HEK293 (cell line): ENCODE results near the gene PER1.

ENCODE experiments used
- EGR2 ChIP-seq: fragments of 450-650 bp; formaldehyde crosslinking; IDR thresholded peaks from 2 replicates; pipeline ENCODE4 v1.5.1; 2016; ENCODE audit warnings: low read depth, missing biosample characterization, missing genetic modification characterization
- GLI4 ChIP-seq: fragments of 450-650 bp; formaldehyde crosslinking; IDR thresholded peaks from 2 replicates; pipeline ENCODE4 v1.5.1; 2016; ENCODE audit warnings: missing biosample characterization, missing genetic modification characterization
- GLIS2 ChIP-seq: fragments of 450-650 bp; formaldehyde crosslinking; IDR thresholded peaks from 2 replicates; pipeline ENCODE4 v1.5.1; 2016; ENCODE audit warnings: missing biosample characterization, missing genetic modification characterization
- KLF10 ChIP-seq: fragments of 450-650 bp; IDR thresholded peaks from 2 replicates; pipeline ENCODE4 v1.5.1; 2018; ENCODE audit warnings: missing biosample characterization, mild to moderate bottlenecking, missing genetic modification characterization
- KLF9 ChIP-seq: fragments of 450-650 bp; formaldehyde crosslinking; IDR thresholded peaks from 2 replicates; pipeline ENCODE4 v1.5.1; 2016; ENCODE audit warnings: missing biosample characterization, missing genetic modification characterization, low read depth
- MYNN ChIP-seq: fragments of 450-650 bp; formaldehyde crosslinking; IDR thresholded peaks from 2 replicates; pipeline ENCODE4 v1.5.1; 2016; ENCODE audit warnings: missing biosample characterization, missing genetic modification characterization, borderline replicate concordance
- MZF1 ChIP-seq: fragments of 450-650 bp; formaldehyde crosslinking; IDR thresholded peaks from 2 replicates; pipeline ENCODE4 v1.5.1; 2017; ENCODE audit warnings: missing biosample characterization, missing genetic modification characterization, borderline replicate concordance
- PRDM1 ChIP-seq: fragments of 450-650 bp; formaldehyde crosslinking; IDR thresholded peaks from 2 replicates; pipeline ENCODE4; 2016; ENCODE audit warnings: missing biosample characterization, missing genetic modification characterization
- ZNF112 ChIP-seq: fragments of 450-650 bp; formaldehyde crosslinking; IDR thresholded peaks from 2 replicates; pipeline ENCODE4 v1.5.0; 2017; ENCODE audit warnings: missing biosample characterization, missing genetic modification characterization
- ZNF133 ChIP-seq: fragments of 450-650 bp; formaldehyde crosslinking; IDR thresholded peaks from 2 replicates; pipeline ENCODE4 v1.5.1; 2016; ENCODE audit warnings: missing biosample characterization, missing genetic modification characterization
- ZNF146 ChIP-seq: fragments of 450-650 bp; formaldehyde crosslinking; IDR thresholded peaks from 2 replicates; pipeline ENCODE4 v1.5.1; 2016; ENCODE audit warnings: missing biosample characterization, missing genetic modification characterization
- ZNF175 ChIP-seq: fragments of 450-650 bp; formaldehyde crosslinking; IDR thresholded peaks from 2 replicates; pipeline ENCODE4 v1.5.1; 2016; ENCODE audit warnings: missing biosample characterization, missing genetic modification characterization
- ZNF248 ChIP-seq: fragments of 450-650 bp; formaldehyde crosslinking; IDR thresholded peaks from 2 replicates; pipeline ENCODE4 v1.5.1; 2017; ENCODE audit warnings: missing biosample characterization, missing genetic modification characterization
- ZNF404 ChIP-seq: fragments of 450-650 bp; formaldehyde crosslinking; IDR thresholded peaks from 2 replicates; pipeline ENCODE4 v1.5.1; 2017; ENCODE audit warnings: missing biosample characterization, missing genetic modification characterization
- ZNF544 ChIP-seq: fragments of 450-650 bp; formaldehyde crosslinking; IDR thresholded peaks from 2 replicates; pipeline ENCODE4 v1.5.0; 2017; ENCODE audit warnings: missing biosample characterization, missing genetic modification characterization
- ZNF596 ChIP-seq: fragments of 450-650 bp; IDR thresholded peaks from 2 replicates; pipeline ENCODE4 v1.5.0; 2018; ENCODE audit warnings: missing biosample characterization, mild to moderate bottlenecking, missing genetic modification characterization, moderate library complexity
- ZNF658 ChIP-seq: fragments of 450-650 bp; formaldehyde crosslinking; IDR thresholded peaks from 2 replicates; pipeline ENCODE4; 2016; ENCODE audit warnings: missing biosample characterization, missing genetic modification characterization
- ZNF785 ChIP-seq: fragments of 450-650 bp; formaldehyde crosslinking; IDR thresholded peaks from 2 replicates; pipeline ENCODE4 v1.5.1; 2016; ENCODE audit warnings: missing biosample characterization, missing genetic modification characterization
- ZNF791 ChIP-seq: fragments of 450-650 bp; formaldehyde crosslinking; IDR thresholded peaks from 2 replicates; pipeline ENCODE4 v1.5.1; 2016; ENCODE audit warnings: missing biosample characterization, missing genetic modification characterization
- TF ChIP-seq, protein P1 (sequence below): fragments of 450-650 bp; formaldehyde crosslinking; IDR thresholded peaks from 2 replicates; pipeline ENCODE4 v1.5.1; 2016; ENCODE audit warnings: missing biosample characterization, missing genetic modification characterization
- TF ChIP-seq, protein P2 (sequence below): fragments of 450-650 bp; formaldehyde crosslinking; IDR thresholded peaks from 2 replicates; pipeline ENCODE4 v1.5.1; 2017; ENCODE audit warnings: missing biosample characterization, missing genetic modification characterization
- TF ChIP-seq, protein P3 (sequence below): fragments of 450-650 bp; formaldehyde crosslinking; IDR thresholded peaks from 2 replicates; pipeline ENCODE4 v1.5.1; 2016; ENCODE audit warnings: missing biosample characterization, missing genetic modification characterization, borderline replicate concordance
- TF ChIP-seq, protein P4 (sequence below): fragments of 450-650 bp; formaldehyde crosslinking; IDR thresholded peaks from 2 replicates; pipeline ENCODE4 v1.5.1; 2017; ENCODE audit warnings: missing biosample characterization, missing genetic modification characterization
- TF ChIP-seq, protein P5 (sequence below): fragments of 450-650 bp; formaldehyde crosslinking; IDR thresholded peaks from 2 replicates; pipeline ENCODE4 v1.5.1; 2017; ENCODE audit warnings: missing biosample characterization, missing genetic modification characterization

The PER1 gene

DNA sequence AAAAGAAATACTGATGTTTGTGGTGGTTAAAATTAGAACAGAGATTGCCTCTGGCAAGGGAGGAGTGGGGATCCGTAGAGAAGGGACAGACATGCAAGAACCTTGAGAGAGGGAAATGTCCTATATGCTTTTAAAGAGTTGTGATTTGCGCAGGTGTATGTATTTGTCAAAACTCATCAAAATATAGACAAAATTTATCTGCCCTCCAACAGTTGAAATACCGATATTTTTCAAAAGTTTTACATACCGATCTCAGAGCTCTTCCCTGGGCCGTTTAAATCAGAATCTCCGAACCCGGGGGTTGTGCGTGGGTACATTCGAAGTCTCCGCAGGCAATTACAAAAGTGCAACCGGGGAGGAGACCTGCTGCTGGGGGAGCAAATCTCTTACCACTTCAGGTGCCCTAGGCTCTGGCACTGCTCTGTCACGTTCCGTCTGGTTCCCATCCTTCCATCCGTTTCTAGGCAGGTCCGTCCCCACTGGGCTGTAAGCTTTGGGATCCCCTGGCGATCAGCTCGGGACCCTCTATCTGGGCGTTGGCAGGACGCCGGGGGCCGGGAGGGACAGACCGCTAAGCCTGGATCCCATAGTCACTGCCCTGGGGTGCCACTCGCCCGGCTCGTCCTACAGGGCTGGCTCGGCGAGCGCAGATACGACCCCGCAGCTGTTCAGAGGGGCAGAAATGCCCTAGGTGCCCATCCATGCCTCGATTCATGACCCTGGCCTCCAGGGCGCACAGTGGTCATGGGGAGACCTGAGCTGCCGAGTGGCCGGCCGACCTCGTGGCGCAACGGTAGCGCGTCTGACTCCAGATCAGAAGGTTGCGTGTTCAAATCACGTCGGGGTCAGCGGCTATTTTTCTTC lies 33.6 kb upstream of the PER1 start (continued):
- TF ChIP-seq, protein P1, sequence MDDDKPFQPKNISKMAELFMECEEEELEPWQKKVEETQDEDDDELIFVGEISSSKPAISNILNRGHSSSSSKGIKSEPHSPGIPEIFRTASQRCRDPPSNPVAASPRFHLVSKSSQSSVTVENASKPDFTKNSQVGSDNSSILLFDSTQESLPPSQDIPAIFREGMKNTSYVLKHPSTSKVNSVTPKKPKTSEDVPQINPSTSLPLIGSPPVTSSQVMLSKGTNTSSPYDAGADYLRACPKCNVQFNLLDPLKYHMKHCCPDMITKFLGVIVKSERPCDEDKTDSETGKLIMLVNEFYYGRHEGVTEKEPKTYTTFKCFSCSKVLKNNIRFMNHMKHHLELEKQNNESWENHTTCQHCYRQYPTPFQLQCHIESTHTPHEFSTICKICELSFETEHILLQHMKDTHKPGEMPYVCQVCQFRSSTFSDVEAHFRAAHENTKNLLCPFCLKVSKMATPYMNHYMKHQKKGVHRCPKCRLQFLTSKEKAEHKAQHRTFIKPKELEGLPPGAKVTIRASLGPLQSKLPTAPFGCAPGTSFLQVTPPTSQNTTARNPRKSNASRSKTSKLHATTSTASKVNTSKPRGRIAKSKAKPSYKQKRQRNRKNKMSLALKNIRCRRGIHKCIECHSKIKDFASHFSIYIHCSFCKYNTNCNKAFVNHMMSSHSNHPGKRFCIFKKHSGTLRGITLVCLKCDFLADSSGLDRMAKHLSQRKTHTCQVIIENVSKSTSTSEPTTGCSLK (tag by site-specific recombination) = no peak
- TF ChIP-seq KLF9 (no peak), ZNF791 (tag by site-specific recombination) (no peak), ZNF404 (tag by site-specific recombination) (no peak), MYNN (tag by site-specific recombination) (no peak), ZNF112 (no peak), ZNF146 (tag by site-specific recombination) (no peak), KLF10 (tag by site-specific recombination) (0 out of 2 replicates have a peak, but pooled peaks have one; percentile 24), GLI4 (tag by site-specific recombination) (no peak), EGR2 (tag by site-specific recombination) (no peak; the same call in 1 of the 2 replicates), ZNF248 (tag by site-specific recombination) (no peak), GLIS2 (peak; percentile 85), ZNF544 (no peak), ZNF175 (no peak), ZNF596 (tag by site-specific recombination) (no peak), ZNF785 (tag by site-specific recombination) (no peak), MZF1 (tag by site-specific recombination) (peak; percentile 25; the same call in 1 of the 2 replicates), ZNF133 (no peak), PRDM1 (tag by site-specific recombination) (no peak), ZNF658 (tag by site-specific recombination) (no peak)
- TF ChIP-seq, protein P2, sequence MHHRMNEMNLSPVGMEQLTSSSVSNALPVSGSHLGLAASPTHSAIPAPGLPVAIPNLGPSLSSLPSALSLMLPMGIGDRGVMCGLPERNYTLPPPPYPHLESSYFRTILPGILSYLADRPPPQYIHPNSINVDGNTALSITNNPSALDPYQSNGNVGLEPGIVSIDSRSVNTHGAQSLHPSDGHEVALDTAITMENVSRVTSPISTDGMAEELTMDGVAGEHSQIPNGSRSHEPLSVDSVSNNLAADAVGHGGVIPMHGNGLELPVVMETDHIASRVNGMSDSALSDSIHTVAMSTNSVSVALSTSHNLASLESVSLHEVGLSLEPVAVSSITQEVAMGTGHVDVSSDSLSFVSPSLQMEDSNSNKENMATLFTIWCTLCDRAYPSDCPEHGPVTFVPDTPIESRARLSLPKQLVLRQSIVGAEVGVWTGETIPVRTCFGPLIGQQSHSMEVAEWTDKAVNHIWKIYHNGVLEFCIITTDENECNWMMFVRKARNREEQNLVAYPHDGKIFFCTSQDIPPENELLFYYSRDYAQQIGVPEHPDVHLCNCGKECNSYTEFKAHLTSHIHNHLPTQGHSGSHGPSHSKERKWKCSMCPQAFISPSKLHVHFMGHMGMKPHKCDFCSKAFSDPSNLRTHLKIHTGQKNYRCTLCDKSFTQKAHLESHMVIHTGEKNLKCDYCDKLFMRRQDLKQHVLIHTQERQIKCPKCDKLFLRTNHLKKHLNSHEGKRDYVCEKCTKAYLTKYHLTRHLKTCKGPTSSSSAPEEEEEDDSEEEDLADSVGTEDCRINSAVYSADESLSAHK (tag by site-specific recombination) = peak; percentile 57; the same call in 1 of the 2 replicates
- TF ChIP-seq, protein P3, sequence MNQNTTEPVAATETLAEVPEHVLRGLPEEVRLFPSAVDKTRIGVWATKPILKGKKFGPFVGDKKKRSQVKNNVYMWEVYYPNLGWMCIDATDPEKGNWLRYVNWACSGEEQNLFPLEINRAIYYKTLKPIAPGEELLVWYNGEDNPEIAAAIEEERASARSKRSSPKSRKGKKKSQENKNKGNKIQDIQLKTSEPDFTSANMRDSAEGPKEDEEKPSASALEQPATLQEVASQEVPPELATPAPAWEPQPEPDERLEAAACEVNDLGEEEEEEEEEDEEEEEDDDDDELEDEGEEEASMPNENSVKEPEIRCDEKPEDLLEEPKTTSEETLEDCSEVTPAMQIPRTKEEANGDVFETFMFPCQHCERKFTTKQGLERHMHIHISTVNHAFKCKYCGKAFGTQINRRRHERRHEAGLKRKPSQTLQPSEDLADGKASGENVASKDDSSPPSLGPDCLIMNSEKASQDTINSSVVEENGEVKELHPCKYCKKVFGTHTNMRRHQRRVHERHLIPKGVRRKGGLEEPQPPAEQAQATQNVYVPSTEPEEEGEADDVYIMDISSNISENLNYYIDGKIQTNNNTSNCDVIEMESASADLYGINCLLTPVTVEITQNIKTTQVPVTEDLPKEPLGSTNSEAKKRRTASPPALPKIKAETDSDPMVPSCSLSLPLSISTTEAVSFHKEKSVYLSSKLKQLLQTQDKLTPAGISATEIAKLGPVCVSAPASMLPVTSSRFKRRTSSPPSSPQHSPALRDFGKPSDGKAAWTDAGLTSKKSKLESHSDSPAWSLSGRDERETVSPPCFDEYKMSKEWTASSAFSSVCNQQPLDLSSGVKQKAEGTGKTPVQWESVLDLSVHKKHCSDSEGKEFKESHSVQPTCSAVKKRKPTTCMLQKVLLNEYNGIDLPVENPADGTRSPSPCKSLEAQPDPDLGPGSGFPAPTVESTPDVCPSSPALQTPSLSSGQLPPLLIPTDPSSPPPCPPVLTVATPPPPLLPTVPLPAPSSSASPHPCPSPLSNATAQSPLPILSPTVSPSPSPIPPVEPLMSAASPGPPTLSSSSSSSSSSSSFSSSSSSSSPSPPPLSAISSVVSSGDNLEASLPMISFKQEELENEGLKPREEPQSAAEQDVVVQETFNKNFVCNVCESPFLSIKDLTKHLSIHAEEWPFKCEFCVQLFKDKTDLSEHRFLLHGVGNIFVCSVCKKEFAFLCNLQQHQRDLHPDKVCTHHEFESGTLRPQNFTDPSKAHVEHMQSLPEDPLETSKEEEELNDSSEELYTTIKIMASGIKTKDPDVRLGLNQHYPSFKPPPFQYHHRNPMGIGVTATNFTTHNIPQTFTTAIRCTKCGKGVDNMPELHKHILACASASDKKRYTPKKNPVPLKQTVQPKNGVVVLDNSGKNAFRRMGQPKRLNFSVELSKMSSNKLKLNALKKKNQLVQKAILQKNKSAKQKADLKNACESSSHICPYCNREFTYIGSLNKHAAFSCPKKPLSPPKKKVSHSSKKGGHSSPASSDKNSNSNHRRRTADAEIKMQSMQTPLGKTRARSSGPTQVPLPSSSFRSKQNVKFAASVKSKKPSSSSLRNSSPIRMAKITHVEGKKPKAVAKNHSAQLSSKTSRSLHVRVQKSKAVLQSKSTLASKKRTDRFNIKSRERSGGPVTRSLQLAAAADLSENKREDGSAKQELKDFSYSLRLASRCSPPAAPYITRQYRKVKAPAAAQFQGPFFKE (tag by site-specific recombination) = peak; percentile 16; the same call in 1 of the 2 replicates
- TF ChIP-seq, protein P4, sequence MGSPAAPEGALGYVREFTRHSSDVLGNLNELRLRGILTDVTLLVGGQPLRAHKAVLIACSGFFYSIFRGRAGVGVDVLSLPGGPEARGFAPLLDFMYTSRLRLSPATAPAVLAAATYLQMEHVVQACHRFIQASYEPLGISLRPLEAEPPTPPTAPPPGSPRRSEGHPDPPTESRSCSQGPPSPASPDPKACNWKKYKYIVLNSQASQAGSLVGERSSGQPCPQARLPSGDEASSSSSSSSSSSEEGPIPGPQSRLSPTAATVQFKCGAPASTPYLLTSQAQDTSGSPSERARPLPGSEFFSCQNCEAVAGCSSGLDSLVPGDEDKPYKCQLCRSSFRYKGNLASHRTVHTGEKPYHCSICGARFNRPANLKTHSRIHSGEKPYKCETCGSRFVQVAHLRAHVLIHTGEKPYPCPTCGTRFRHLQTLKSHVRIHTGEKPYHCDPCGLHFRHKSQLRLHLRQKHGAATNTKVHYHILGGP (tag by site-specific recombination) = no peak
- TF ChIP-seq, protein P5, sequence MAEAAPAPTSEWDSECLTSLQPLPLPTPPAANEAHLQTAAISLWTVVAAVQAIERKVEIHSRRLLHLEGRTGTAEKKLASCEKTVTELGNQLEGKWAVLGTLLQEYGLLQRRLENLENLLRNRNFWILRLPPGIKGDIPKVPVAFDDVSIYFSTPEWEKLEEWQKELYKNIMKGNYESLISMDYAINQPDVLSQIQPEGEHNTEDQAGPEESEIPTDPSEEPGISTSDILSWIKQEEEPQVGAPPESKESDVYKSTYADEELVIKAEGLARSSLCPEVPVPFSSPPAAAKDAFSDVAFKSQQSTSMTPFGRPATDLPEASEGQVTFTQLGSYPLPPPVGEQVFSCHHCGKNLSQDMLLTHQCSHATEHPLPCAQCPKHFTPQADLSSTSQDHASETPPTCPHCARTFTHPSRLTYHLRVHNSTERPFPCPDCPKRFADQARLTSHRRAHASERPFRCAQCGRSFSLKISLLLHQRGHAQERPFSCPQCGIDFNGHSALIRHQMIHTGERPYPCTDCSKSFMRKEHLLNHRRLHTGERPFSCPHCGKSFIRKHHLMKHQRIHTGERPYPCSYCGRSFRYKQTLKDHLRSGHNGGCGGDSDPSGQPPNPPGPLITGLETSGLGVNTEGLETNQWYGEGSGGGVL (tag by site-specific recombination) = no peak
